Rectal smooth muscle tissue (tissue), 1 donor: ENCODE measurements around the gene PVR.
"Not testable (repeated sequence)": the region's sequence is repeated elsewhere in the genome, so short reads cannot be mapped to it uniquely, and the experiment has no call there.

Experiments
- H3K27ac ChIP-seq: one replicate; pipeline ENCODE4 v1.7.0; 2013; ENCODE audit warnings: low read depth, low read length, inconsistent platforms
- H3K27me3 ChIP-seq: one replicate; pipeline ENCODE4 v1.7.0; 2013; ENCODE audit warnings: low read length; ENCODE audit not compliant: control insufficient read depth, insufficient read depth
- H3K36me3 ChIP-seq: one replicate; pipeline ENCODE4 v1.7.0; 2013; ENCODE audit warnings: low read length; ENCODE audit not compliant: control insufficient read depth, insufficient read depth
- H3K4me1 ChIP-seq: one replicate; pipeline ENCODE4 v1.7.0; 2013; ENCODE audit warnings: low read length; ENCODE audit not compliant: control insufficient read depth, insufficient read depth
- H3K4me3 ChIP-seq: one replicate; pipeline ENCODE4 v1.7.0; 2013; ENCODE audit warnings: low read length
- H3K9ac ChIP-seq: one replicate; pipeline ENCODE4 v1.7.0; 2013; ENCODE audit warnings: low read length

PVR gene

GRCh38 chr19:44672226-44672625 is 28.5 kb downstream of the PVR start:
- no peak overlapping the region for H3K4me3 ChIP-seq
- no peaks in the 10 kb centered on the region for H3K27me3 ChIP-seq
- no peaks in the 10 kb centered on the region for H3K36me3 ChIP-seq
- no peak overlapping the region for H3K27ac ChIP-seq
- H3K9ac ChIP-seq = no peak overlapping the region
- no peaks in the 10 kb centered on the region for H3K4me1 ChIP-seq

- no peaks in the 10 kb centered on the region for H3K27me3 ChIP-seq
- no peak overlapping the region for H3K9ac ChIP-seq
- no peaks in the 10 kb centered on the region for H3K36me3 ChIP-seq
- H3K4me1 ChIP-seq = no peaks in the 10 kb centered on the region
- no peak overlapping the region for H3K4me3 ChIP-seq
- H3K27ac ChIP-seq = no peak overlapping the region
These were observed 29.8 kb downstream of the PVR start for GRCh38 chr19:44673510-44673909.

- no peak overlapping the region for H3K4me3 ChIP-seq
- peaks cover 3% of the 10 kb centered on the region for H3K36me3 ChIP-seq
- H3K4me1 ChIP-seq = no peaks in the 10 kb centered on the region
- no peaks in the 10 kb centered on the region for H3K27me3 ChIP-seq
- H3K27ac ChIP-seq = no peak overlapping the region
- no peak overlapping the region for H3K9ac ChIP-seq
These were observed 31.8 kb downstream of the PVR start for GRCh38 chr19:44675521-44675920.

- Histone ChIP-seq H3K27ac (no peak overlapping the region), H3K36me3 (peaks cover 3% of the 10 kb centered on the region), H3K4me1 (no peaks in the 10 kb centered on the region), H3K4me3 (no peak overlapping the region), H3K27me3 (no peaks in the 10 kb centered on the region), H3K9ac (no peak overlapping the region)
These were observed 33.5 kb downstream of the PVR start for GRCh38 chr19:44677019-44677811.

- Histone ChIP-seq H3K27me3 (no peaks in the 10 kb centered on the region), H3K4me3 (no peak overlapping the region), H3K4me1 (no peaks in the 10 kb centered on the region), H3K27ac (no peak overlapping the region), H3K36me3 (peaks cover 3% of the 10 kb centered on the region), H3K9ac (no peak overlapping the region)
These were observed 36.8 kb downstream of the PVR start for GRCh38 chr19:44680536-44680935.

GRCh38 chr19:44681992-44682790 is 38.5 kb downstream of the PVR start:
- Histone ChIP-seq H3K36me3 (peaks cover 3% of the 10 kb centered on the region), H3K9ac (no peak overlapping the region), H3K27me3 (no peaks in the 10 kb centered on the region), H3K4me3 (no peak overlapping the region), H3K4me1 (no peaks in the 10 kb centered on the region), H3K27ac (no peak overlapping the region)

- H3K27ac ChIP-seq = no peak overlapping the region
- H3K36me3 ChIP-seq = peaks cover 3% of the 10 kb centered on the region
- H3K4me3 ChIP-seq = no peak overlapping the region
- no peaks in the 10 kb centered on the region for H3K27me3 ChIP-seq
- no peak overlapping the region for H3K9ac ChIP-seq
- H3K4me1 ChIP-seq = no peaks in the 10 kb centered on the region
These were observed 39.1 kb downstream of the PVR start for GRCh38 chr19:44682807-44683206.

GRCh38 chr19:44683434-44684210 is 39.9 kb downstream of the PVR start:
- no peak overlapping the region for H3K4me3 ChIP-seq
- H3K4me1 ChIP-seq = no peaks in the 10 kb centered on the region
- no peak overlapping the region for H3K9ac ChIP-seq
- no peaks in the 10 kb centered on the region for H3K27me3 ChIP-seq
- no peak overlapping the region for H3K27ac ChIP-seq
- H3K36me3 ChIP-seq = peaks cover 3% of the 10 kb centered on the region

GRCh38 chr19:44684396-44684795 is 40.7 kb downstream of the PVR start:
- H3K36me3 ChIP-seq, H3K27me3 ChIP-seq, H3K27ac ChIP-seq, H3K9ac ChIP-seq, H3K4me1 ChIP-seq, H3K4me3 ChIP-seq: not testable (repeated sequence)

GRCh38 chr19:44684892-44685863 is 41.5 kb downstream of the PVR start:
- Histone ChIP-seq H3K36me3 (peaks cover 3% of the 10 kb centered on the region), H3K9ac (no peak overlapping the region), H3K27ac (no peak overlapping the region), H3K4me3 (no peak overlapping the region), H3K4me1 (no peaks in the 10 kb centered on the region), H3K27me3 (no peaks in the 10 kb centered on the region)

- Histone ChIP-seq H3K27ac (no peak overlapping the region), H3K36me3 (no peaks in the 10 kb centered on the region), H3K9ac (no peak overlapping the region), H3K4me1 (no peaks in the 10 kb centered on the region), H3K27me3 (no peaks in the 10 kb centered on the region), H3K4me3 (no peak overlapping the region)
These were observed 42.2 kb downstream of the PVR start for GRCh38 chr19:44685877-44686276.
